CD8-positive, alpha-beta memory T cell (primary cell): ENCODE measurements around the gene BANF1. TPM values are rescaled to one million over a fixed set of nuclear protein-coding genes. Genes with fewer than 3 reads are reported as not detected.

Experiments
- CTCF ChIA-PET: fragments of 350-600 bp; sonication (Branson Sonifier 250); formaldehyde crosslinking; loops from one replicate; lab custom pipeline; 2021; ENCODE audit warnings: antibody characterized with exemption; lab: Charles Lee
- POLR2A ChIA-PET: fragments of 350-600 bp; sonication (Branson Sonifier 250); formaldehyde crosslinking; loops from one replicate; lab custom pipeline; 2021; ENCODE audit warnings: antibody characterized with exemption; lab: Charles Lee
- DNase-seq, 5 donors: peaks; one replicate each; pipeline versions ENCODE4 v3.0.0 to v3.0.0-alpha.2; 2020 to 2022; ENCODE audit warnings: mixed read lengths in 1 of 5
- H3K27ac ChIP-seq: one replicate; pipeline ENCODE4 v1.7.0; 2013; ENCODE audit warnings: low read depth, mild to moderate bottlenecking, low read length, moderate library complexity
- H3K27me3 ChIP-seq: 2 replicates; pipeline ENCODE4 v1.7.0; 2013; ENCODE audit warnings: low read length, mild to moderate bottlenecking; ENCODE audit not compliant: insufficient read depth, poor library complexity, severe bottlenecking
- H3K36me3 ChIP-seq: 2 replicates; pipeline ENCODE4 v1.7.0; 2013; ENCODE audit warnings: mild to moderate bottlenecking, low read length, moderate library complexity; ENCODE audit not compliant: insufficient read depth
- H3K4me1 ChIP-seq: 2 replicates; pipeline ENCODE4 v1.7.0; 2013; ENCODE audit warnings: mild to moderate bottlenecking, low read length, moderate library complexity; ENCODE audit not compliant: insufficient read depth
- H3K4me3 ChIP-seq: 2 replicates; pipeline ENCODE4 v1.7.0; 2013; ENCODE audit warnings: mild to moderate bottlenecking, low read length
- H3K9me3 ChIP-seq: 2 replicates; pipeline ENCODE4 v1.7.0; 2013; ENCODE audit warnings: mild to moderate bottlenecking, low read length
- H3K27ac Mint-ChIP-seq, 8 donors: one replicate each; pipeline ENCODE4 v1.8.0; 2020 to 2021; ENCODE audit warnings: mixed read lengths in 8 of 8, mild to moderate bottlenecking in 6 of 8, inconsistent platforms in 3 of 8, moderate library complexity in 3 of 8
- H3K27me3 Mint-ChIP-seq, 2 donors: one replicate each; pipeline ENCODE4 v1.8.0; 2020 to 2021; ENCODE audit warnings: mixed read lengths in 2 of 2, mild to moderate bottlenecking in 1 of 2, moderate library complexity in 1 of 2
- H3K36me3 Mint-ChIP-seq, 3 donors: one replicate each; pipeline ENCODE4 v1.8.0; 2020 to 2021; ENCODE audit warnings: mixed read lengths in 3 of 3, inconsistent platforms in 1 of 3, mild to moderate bottlenecking in 1 of 3
- H3K4me1 Mint-ChIP-seq, 3 donors: one replicate each; pipeline ENCODE4 v1.8.0; 2020 to 2021; ENCODE audit warnings: mixed read lengths in 3 of 3, inconsistent platforms in 1 of 3, mild to moderate bottlenecking in 1 of 3
- H3K4me3 Mint-ChIP-seq, 7 donors: one replicate each; pipeline ENCODE4 v1.8.0; 2020 to 2021; ENCODE audit warnings: mixed read lengths in 7 of 7, mild to moderate bottlenecking in 6 of 7, moderate library complexity in 4 of 7, inconsistent platforms in 2 of 7
- H3K9me3 Mint-ChIP-seq, 5 donors: one replicate each; pipeline ENCODE4 v1.8.0; 2020 to 2022; ENCODE audit warnings: mixed read lengths in 5 of 5, mild to moderate bottlenecking in 3 of 5, moderate library complexity in 2 of 5, inconsistent platforms in 1 of 5
- polyA plus RNA-seq: library from polyadenylated mRNA; unstranded; fragments of 300-500 nt; fragmentation: Illumina TruSeq; gene quantifications from one replicate; pipeline ENCODE4 v1.2.3, GENCODE V29; 2021
- total RNA-seq, 2 experiments: library from RNA; stranded (reverse); gene quantifications; one replicate each; pipeline ENCODE4 v1.2.3, GENCODE V29; 2021

The BANF1 gene
- total and polyA plus RNA-seq, 3 experiments from 2014 or later: 205 to 268 (median 264) TPM

DNA sequence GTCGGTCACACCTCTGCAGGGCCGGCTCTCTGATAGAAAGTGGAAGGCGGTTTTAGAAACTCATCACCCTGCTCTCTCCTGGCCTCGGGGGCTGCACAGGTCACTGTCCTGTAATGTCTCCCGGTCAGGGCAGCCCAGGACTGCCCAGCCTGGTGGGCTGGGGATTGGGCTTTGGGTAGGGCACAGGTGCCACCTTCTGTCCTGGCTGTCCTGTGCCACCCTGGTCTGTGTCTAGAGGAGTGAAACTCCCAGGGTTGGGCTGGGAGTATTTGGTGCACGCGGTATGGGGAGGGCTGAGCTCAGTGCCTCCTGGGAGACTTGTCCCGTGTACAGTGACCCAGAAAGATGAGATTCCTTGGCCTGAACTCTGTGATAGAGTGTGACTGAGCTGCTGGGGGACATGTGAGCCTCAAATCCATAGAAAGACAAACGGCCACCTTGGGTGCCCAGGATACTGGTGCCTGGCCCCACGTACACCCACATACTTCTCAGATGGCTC lies 23.0 kb upstream of the BANF1 start:
- Histone ChIP-seq H3K27me3 (no peaks in the 10 kb centered on the region), H3K27ac (no peak overlapping the region), H3K36me3 (no peaks in the 10 kb centered on the region), H3K4me3 (no peak overlapping the region), H3K4me1 (no peaks in the 10 kb centered on the region), H3K9me3 (no peaks in the 10 kb centered on the region)
- POLR2A ChIA-PET: no interaction called here
- H3K27ac Mint-ChIP-seq: no peak overlapping the region
- DNase-seq: no peak
- H3K4me3 Mint-ChIP-seq: no peak overlapping the region
- peaks cover 0 to 2% of the 10 kb centered on the region in 2 donors for H3K27me3 Mint-ChIP-seq
- CTCF ChIA-PET: interaction anchor here (1.1 to 1.2 kb wide), 2 partner anchors 95 to 199 kb away, joined by 3 to 4 read pairs; no protein-coding TSS in a partner anchor
- H3K9me3 Mint-ChIP-seq: no peaks in the 10 kb centered on the region
- H3K36me3 Mint-ChIP-seq: peaks cover 0 to 45% (median 8%) of the 10 kb centered on the region in 3 donors
- H3K4me1 Mint-ChIP-seq: peaks cover 0 to 3% (median 0%) of the 10 kb centered on the region in 3 donors

DNA sequence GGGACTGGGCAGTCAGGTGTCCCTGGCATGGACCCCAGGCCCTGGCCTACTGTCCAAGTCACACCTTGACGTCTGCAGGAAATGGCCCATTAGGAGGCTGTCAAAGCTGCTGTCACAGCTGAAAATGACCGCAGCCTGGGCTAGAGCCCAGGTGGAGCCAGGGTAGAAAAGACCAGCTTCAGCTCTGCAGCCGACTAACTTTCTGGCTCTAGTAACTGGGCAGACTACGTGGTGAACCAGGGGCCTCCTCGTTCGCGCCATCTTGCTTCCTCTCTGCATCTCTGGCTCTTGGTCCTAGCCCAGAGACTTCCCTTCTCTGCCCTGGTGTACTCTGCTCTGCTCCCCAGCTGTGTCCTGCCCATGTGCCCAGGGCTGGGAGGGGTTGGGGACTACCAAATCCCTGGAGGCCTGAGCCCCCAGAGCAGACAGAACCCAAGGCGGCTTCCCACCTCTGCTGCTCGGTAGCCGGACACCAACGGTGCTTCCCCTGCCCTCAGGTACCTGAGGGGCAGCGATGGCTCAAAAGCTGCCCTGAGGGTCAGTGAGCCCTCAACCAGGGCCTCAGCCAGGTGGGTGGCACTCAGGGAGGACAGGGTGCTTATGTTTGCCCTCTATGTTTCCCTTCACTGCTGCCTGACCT lies 21.1 kb upstream of the BANF1 start:
- no peak overlapping the region for H3K4me3 Mint-ChIP-seq
- CTCF ChIA-PET: interaction anchor here (0.7 to 1.9 kb wide), 2 partner anchors 41 to 93 kb away, joined by 3 to 4 read pairs; partner anchors contain the start of gene FIBP
- H3K27ac ChIP-seq: no peak overlapping the region
- no peaks in the 10 kb centered on the region for H3K27me3 ChIP-seq
- POLR2A ChIA-PET: no interaction called here
- no peak for DNase-seq
- H3K27ac Mint-ChIP-seq: no peak overlapping the region
- H3K4me1 ChIP-seq: no peaks in the 10 kb centered on the region
- H3K36me3 ChIP-seq: no peaks in the 10 kb centered on the region
- no peaks in the 10 kb centered on the region for H3K4me1 Mint-ChIP-seq
- H3K9me3 Mint-ChIP-seq: no peaks in the 10 kb centered on the region
- H3K36me3 Mint-ChIP-seq: peaks cover 0 to 36% (median 3%) of the 10 kb centered on the region in 3 donors
- no peaks in the 10 kb centered on the region for H3K27me3 Mint-ChIP-seq
- H3K9me3 ChIP-seq: no peaks in the 10 kb centered on the region
- H3K4me3 ChIP-seq: no peak overlapping the region

- Mint-ChIP-seq H3K27me3 (no peaks in the 10 kb centered on the region), H3K4me3 (no peak overlapping the region), H3K4me1 (no peaks in the 10 kb centered on the region), H3K36me3 (peaks cover 0 to 27% (median 3%) of the 10 kb centered on the region in 3 donors), H3K9me3 (no peaks in the 10 kb centered on the region), H3K27ac (peak overlapping the region in 1 of 8 donors; percentile 26)
- H3K36me3 ChIP-seq: no peaks in the 10 kb centered on the region
- no peaks in the 10 kb centered on the region for H3K27me3 ChIP-seq
- POLR2A ChIA-PET: interaction anchor here (0.6 kb wide), 1 partner anchor 98 kb away, joined by 6 read pairs; no protein-coding TSS in a partner anchor
- CTCF ChIA-PET: interaction anchor here (0.9 to 1.9 kb wide), 2 partner anchors 40 to 94 kb away, joined by 3 to 4 read pairs; partner anchors contain the start of gene FIBP
- no peaks in the 10 kb centered on the region for H3K4me1 ChIP-seq
- no peak overlapping the region for H3K27ac ChIP-seq
- no peaks in the 10 kb centered on the region for H3K9me3 ChIP-seq
- H3K4me3 ChIP-seq: no peak overlapping the region
- DNase-seq: no peak
Observed at GRCh38 chr11:65981972-65982823, 20.1 kb upstream of the BANF1 start.

GRCh38 chr11:65982824-65983588 lies 19.3 kb upstream of the BANF1 start:
- Histone ChIP-seq H3K36me3 (no peaks in the 10 kb centered on the region), H3K27me3 (no peaks in the 10 kb centered on the region), H3K9me3 (no peaks in the 10 kb centered on the region), H3K4me3 (no peak overlapping the region), H3K27ac (no peak overlapping the region), H3K4me1 (no peaks in the 10 kb centered on the region)
- Mint-ChIP-seq H3K4me3 (no peak overlapping the region), H3K27ac (peak overlapping the region in 1 of 8 donors; percentile 50), H3K27me3 (no peaks in the 10 kb centered on the region), H3K9me3 (no peaks in the 10 kb centered on the region), H3K36me3 (peaks cover 0 to 20% (median 3%) of the 10 kb centered on the region in 3 donors), H3K4me1 (no peaks in the 10 kb centered on the region)
- no peak for DNase-seq
- ChIA-PET CTCF (interaction anchor here (0.6 to 2.5 kb wide), 3 partner anchors 39 to 123 kb away, joined by 3 to 6 read pairs (median 3); partner anchors contain the start of genes CCDC85B and MUS81), POLR2A (interaction anchor here (0.6 kb wide), 1 partner anchor 99 kb away, joined by 6 read pairs; no protein-coding TSS in a partner anchor)

- H3K27me3 ChIP-seq: no peaks in the 10 kb centered on the region
- Mint-ChIP-seq H3K9me3 (no peaks in the 10 kb centered on the region), H3K4me1 (no peaks in the 10 kb centered on the region), H3K27me3 (no peaks in the 10 kb centered on the region), H3K27ac (no peak overlapping the region), H3K36me3 (peaks cover 0 to 14% (median 3%) of the 10 kb centered on the region in 3 donors), H3K4me3 (no peak overlapping the region)
- no peaks in the 10 kb centered on the region for H3K4me1 ChIP-seq
- no peak for DNase-seq
- no peak overlapping the region for H3K4me3 ChIP-seq
- no peak overlapping the region for H3K27ac ChIP-seq
- no peaks in the 10 kb centered on the region for H3K36me3 ChIP-seq
- ChIA-PET POLR2A (no interaction called here), CTCF (interaction anchor here (0.6 to 2.5 kb wide), 3 partner anchors 39 to 124 kb away, joined by 3 to 6 read pairs (median 3); partner anchors contain the start of genes CCDC85B and MUS81)
- no peaks in the 10 kb centered on the region for H3K9me3 ChIP-seq
Observed at GRCh38 chr11:65983589-65983987, 18.7 kb upstream of the BANF1 start.

GRCh38 chr11:65987336-65987735 lies 15.0 kb upstream of the BANF1 start:
- H3K36me3 Mint-ChIP-seq: peaks cover 0 to 5% (median 1%) of the 10 kb centered on the region in 3 donors
- POLR2A ChIA-PET: no interaction called here

More at GRCh38 chr11:65987336-65987735, 15.0 kb upstream of the BANF1 start:
- Histone ChIP-seq H3K4me3 (no peak overlapping the region), H3K9me3 (no peaks in the 10 kb centered on the region), H3K27ac (no peak overlapping the region), H3K36me3 (no peaks in the 10 kb centered on the region), H3K27me3 (no peaks in the 10 kb centered on the region), H3K4me1 (no peaks in the 10 kb centered on the region)
- no peak for DNase-seq
- peaks cover 5 to 7% (median 6%) of the 10 kb centered on the region in 3 donors for H3K4me1 Mint-ChIP-seq
- H3K27ac Mint-ChIP-seq: no peak overlapping the region
- CTCF ChIA-PET: interaction anchor here (7.9 kb wide), 1 partner anchor 100 kb away, joined by 87 read pairs; the partner anchor contains the start of genes CCDC85B and FIBP
- H3K27me3 Mint-ChIP-seq: no peaks in the 10 kb centered on the region
- no peak overlapping the region for H3K4me3 Mint-ChIP-seq
- H3K9me3 Mint-ChIP-seq: no peaks in the 10 kb centered on the region
